ENCODE measurements around the gene PIWIL4.
"Not testable (repeated sequence)": the region's sequence is repeated elsewhere in the genome, so short reads cannot be mapped to it uniquely, and the experiment has no call there.

PIWIL4 gene

DNA sequence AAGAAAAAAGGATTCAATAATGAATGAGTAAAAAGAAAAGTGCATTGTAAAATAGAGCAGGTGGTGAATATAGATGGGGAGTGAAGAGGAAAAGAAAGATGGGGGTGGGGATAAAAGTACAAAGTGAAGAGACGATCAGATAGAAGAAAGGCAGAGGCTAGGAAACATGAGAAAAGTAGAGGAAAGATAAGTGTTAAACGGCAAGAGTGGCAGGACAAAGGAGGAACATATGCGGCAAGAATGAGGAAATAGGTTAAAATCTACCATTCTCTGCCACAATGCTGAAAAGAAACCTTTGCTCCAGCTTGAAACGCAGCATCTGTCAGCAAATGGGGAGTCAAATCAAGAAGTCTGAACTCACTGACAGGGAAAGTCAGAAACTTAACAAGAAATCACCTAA lies 16.7 kb upstream of the PIWIL4 start:
- H3K4me3 ChIP-seq (replicated peaks; ENCODE audit: low read depth, low read length): no peak overlapping the region
- no peaks in the 10 kb centered on the region; the same call in 1 of the 2 replicates for H3K27me3 ChIP-seq (replicated peaks; ENCODE audit: control insufficient read depth, insufficient read depth, low read length)
- TF ChIP-seq, protein P1, sequence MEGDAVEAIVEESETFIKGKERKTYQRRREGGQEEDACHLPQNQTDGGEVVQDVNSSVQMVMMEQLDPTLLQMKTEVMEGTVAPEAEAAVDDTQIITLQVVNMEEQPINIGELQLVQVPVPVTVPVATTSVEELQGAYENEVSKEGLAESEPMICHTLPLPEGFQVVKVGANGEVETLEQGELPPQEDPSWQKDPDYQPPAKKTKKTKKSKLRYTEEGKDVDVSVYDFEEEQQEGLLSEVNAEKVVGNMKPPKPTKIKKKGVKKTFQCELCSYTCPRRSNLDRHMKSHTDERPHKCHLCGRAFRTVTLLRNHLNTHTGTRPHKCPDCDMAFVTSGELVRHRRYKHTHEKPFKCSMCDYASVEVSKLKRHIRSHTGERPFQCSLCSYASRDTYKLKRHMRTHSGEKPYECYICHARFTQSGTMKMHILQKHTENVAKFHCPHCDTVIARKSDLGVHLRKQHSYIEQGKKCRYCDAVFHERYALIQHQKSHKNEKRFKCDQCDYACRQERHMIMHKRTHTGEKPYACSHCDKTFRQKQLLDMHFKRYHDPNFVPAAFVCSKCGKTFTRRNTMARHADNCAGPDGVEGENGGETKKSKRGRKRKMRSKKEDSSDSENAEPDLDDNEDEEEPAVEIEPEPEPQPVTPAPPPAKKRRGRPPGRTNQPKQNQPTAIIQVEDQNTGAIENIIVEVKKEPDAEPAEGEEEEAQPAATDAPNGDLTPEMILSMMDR (IDR thresholded peaks at IDR 0.05; ENCODE audit: insufficient read depth, low read length, poor library complexity, severe bottlenecking): no peak
- no peaks in the 10 kb centered on the region for H3K36me3 ChIP-seq (ENCODE audit: control insufficient read depth, insufficient read depth, low read length)
- no peak for DNase-seq (ENCODE audit: extremely low read depth, insufficient read length)

DNA sequence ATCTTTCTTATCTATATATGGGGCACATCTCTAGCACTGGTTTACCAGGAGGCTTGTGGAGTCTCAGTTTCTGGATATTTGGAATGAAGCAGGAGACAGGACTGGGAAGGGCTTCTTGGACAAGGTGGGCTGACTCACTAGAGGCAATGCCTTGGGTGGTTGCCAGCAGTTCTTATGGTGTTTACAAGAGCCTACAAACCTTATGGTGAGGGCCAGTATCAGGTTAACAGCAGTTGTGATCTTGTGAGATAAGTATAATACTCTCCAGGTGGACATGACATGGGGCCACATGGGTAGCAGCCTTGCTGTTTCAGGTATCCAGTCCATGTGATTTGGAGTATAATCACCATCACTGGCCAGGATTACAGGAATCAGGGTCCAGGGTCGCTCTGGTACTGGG lies 13.2 kb upstream of the PIWIL4 start:
- no peak for DNase-seq (ENCODE audit: extremely low read depth, insufficient read length)
- H3K36me3 ChIP-seq (ENCODE audit: control insufficient read depth, insufficient read depth, low read length): no peaks in the 10 kb centered on the region
- no peak overlapping the region for H3K4me3 ChIP-seq (replicated peaks; ENCODE audit: low read depth, low read length)
- TF ChIP-seq, protein P1 (IDR thresholded peaks at IDR 0.05; ENCODE audit: insufficient read depth, low read length, poor library complexity, severe bottlenecking): no peak
- H3K27me3 ChIP-seq (replicated peaks; ENCODE audit: control insufficient read depth, insufficient read depth, low read length): no peaks in the 10 kb centered on the region; the same call in 1 of the 2 replicates

DNA sequence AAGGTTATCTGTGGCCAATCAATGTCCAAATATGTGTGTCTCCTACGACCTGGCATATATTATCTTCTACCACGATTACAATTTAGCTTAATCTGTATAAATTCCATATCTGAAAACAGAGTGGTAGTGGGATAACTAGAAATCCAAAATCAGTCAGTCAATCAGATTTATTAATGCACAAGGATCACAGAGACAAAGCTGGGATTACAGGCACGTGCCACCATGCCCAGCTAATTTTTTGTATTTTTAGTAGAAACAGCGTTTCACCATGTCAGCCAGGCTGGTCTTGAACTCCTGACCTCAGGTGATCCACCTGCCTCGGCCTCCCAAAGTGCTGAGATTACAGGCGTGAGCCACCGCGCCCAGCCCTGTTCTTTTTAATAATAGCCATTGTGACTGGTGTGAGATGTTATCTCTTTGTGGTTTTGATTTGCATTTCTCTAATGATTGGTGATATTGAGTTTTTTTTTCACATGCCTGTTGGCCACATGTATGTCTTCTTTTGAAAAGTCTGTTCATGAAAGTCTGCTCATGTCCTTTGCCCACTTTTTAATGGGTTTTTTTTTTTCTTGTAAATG lies 11.3 kb upstream of the PIWIL4 start:
- H3K36me3 ChIP-seq (ENCODE audit: control insufficient read depth, insufficient read depth, low read length); H3K27me3 ChIP-seq (replicated peaks; ENCODE audit: control insufficient read depth, insufficient read depth, low read length); H3K4me3 ChIP-seq (replicated peaks; ENCODE audit: low read depth, low read length); DNase-seq (ENCODE audit: extremely low read depth, insufficient read length): not testable (repeated sequence)

DNA sequence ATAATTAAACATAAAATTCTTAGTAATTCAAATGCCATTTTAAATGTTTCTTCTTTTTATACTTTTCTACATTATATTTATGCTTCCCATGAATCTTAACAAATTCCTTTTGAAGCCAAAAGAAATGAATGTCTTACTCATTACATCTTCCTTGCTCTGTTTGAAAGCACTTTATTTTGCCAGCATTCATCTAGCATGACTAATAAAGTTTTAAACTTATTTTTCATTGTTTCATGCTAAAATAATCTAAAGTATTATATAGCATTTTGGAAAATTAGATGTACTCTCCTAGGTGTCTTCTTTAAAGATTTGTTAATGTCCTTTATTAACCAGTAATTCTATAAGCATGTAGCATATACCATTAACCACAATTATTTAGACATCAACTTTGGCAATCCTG lies 9.7 kb upstream of the PIWIL4 start:
- Histone ChIP-seq H3K36me3 (ENCODE audit: control insufficient read depth, insufficient read depth, low read length) (no peaks in the 10 kb centered on the region), H3K27me3 (replicated peaks; ENCODE audit: control insufficient read depth, insufficient read depth, low read length) (no peaks in the 10 kb centered on the region), H3K4me3 (replicated peaks; ENCODE audit: low read depth, low read length) (no peak overlapping the region)
- no peak for DNase-seq (ENCODE audit: extremely low read depth, insufficient read length)
- TF ChIP-seq, protein P1 (IDR thresholded peaks at IDR 0.05; ENCODE audit: insufficient read depth, low read length, poor library complexity, severe bottlenecking): no peak

DNA sequence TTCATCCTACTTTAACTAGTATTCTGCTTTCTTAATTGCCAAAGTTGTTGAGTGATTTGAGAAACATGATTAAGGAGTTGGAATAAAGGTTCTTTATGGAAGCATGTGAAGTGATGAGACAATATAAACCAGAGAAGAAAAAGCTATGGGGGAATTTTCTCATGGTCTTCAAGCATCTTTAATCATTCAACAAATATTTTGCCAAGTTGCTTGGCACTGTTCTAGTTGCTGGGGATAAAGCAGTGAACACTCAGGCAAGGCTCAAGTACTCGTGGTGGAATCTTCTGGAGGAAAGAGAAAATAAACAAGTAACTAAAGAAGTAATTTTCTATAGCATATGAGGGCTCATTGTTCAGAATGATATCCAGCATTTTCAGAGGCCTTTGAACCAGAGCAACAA lies 9.2 kb upstream of the PIWIL4 start:
- Histone ChIP-seq H3K4me3 (replicated peaks; ENCODE audit: low read depth, low read length) (no peak overlapping the region), H3K36me3 (ENCODE audit: control insufficient read depth, insufficient read depth, low read length) (no peaks in the 10 kb centered on the region), H3K27me3 (replicated peaks; ENCODE audit: control insufficient read depth, insufficient read depth, low read length) (no peaks in the 10 kb centered on the region)
- DNase-seq (ENCODE audit: extremely low read depth, insufficient read length): no peak
- TF ChIP-seq, protein P1 (IDR thresholded peaks at IDR 0.05; ENCODE audit: insufficient read depth, low read length, poor library complexity, severe bottlenecking): no peak

DNA sequence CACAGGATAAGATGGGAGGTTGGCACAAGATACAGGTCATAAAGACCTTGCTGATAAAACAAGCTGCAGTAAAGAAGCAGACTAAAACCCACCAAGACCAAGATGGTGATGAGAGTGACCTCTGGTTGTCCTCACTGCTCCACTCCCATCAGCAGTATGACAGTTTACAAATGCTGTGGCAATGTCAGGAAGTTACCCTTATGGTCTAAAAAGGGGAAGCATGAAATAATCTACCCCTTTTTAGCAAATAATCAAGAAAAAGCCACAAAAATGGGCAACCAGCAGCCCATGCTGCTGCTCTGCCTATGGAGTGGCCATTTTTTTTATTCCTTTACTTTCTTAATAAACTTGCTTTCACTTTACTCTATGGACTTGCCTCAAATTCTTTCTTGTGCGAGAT lies 8.7 kb upstream of the PIWIL4 start:
- no peak overlapping the region for H3K4me3 ChIP-seq (replicated peaks; ENCODE audit: low read depth, low read length)
- no peaks in the 10 kb centered on the region for H3K36me3 ChIP-seq (ENCODE audit: control insufficient read depth, insufficient read depth, low read length)
- no peaks in the 10 kb centered on the region for H3K27me3 ChIP-seq (replicated peaks; ENCODE audit: control insufficient read depth, insufficient read depth, low read length)
- DNase-seq (ENCODE audit: extremely low read depth, insufficient read length): no peak
- TF ChIP-seq, protein P1 (IDR thresholded peaks at IDR 0.05; ENCODE audit: insufficient read depth, low read length, poor library complexity, severe bottlenecking): no peak

Measured in GM06990 (cell line).